ENCODE measurements around the gene PFN3. TPM values are rescaled to one million over a fixed set of nuclear protein-coding genes. Genes with fewer than 3 reads are reported as not detected.

PFN3 gene
- total and polyA plus RNA-seq, 2 experiments from 2014 or later, result 1.9 to 2.0 TPM

- TF ChIP-seq NANOG (IDR thresholded peaks at IDR 0.05; ENCODE audit: borderline replicate concordance) (no peak), REST (IDR thresholded peaks at IDR 0.05; ENCODE audit: unreplicated experiment) (no peak), CTCF (conservative IDR thresholded peaks at IDR 0.05; ENCODE audit: low read depth in 2 of 2) (no peak), ETS1 (IDR thresholded peaks at IDR 0.05) (no peak), STAT1 (IDR thresholded peaks at IDR 0.05; ENCODE audit: unreplicated experiment) (no peak), ZNF114 (CRISPR knock-in tag; IDR thresholded peaks at IDR 0.05) (no peak), POLR2AphosphoS5 (IDR thresholded peaks at IDR 0.05; ENCODE audit: low read depth) (no peak), EZH2 (IDR thresholded peaks at IDR 0.05; ENCODE audit: low read depth, unreplicated experiment) (no peak), ZNF331 (CRISPR knock-in tag; IDR thresholded peaks at IDR 0.05; ENCODE audit: low read depth) (no peak), EZH2phosphoT487 (IDR thresholded peaks at IDR 0.05; ENCODE audit: unreplicated experiment) (no peak), ZNF462 (CRISPR knock-in tag; IDR thresholded peaks at IDR 0.05) (no peak), CREB1 (CRISPR knock-in tag; IDR thresholded peaks at IDR 0.05; ENCODE audit: low read depth) (no peak), JUNB (IDR thresholded peaks at IDR 0.05; ENCODE audit: unreplicated experiment) (no peak)
- Histone ChIP-seq H3K27ac (ENCODE audit: low read depth) (no peak overlapping the region), H2AFZ (peak overlapping the region; percentile 95)
Measured at GRCh38 chr5:177361418-177362291, 38.8 kb downstream of the PFN3 start.

More at GRCh38 chr5:177361418-177362291, 38.8 kb downstream of the PFN3 start:
- no peaks in the 10 kb centered on the region for H4K20me1 ChIP-seq (replicated peaks; ENCODE audit: insufficient read depth)
- H3K4me2 ChIP-seq, result peak overlapping the region; percentile 88
- H3K9me3 Mint-ChIP-seq, result no peaks in the 10 kb centered on the region; the same call in 2 of the 3 replicates
- peaks cover 35% of the 10 kb centered on the region for H3K4me1 ChIP-seq (ENCODE audit: insufficient read depth)
- H3K79me2 ChIP-seq (replicated peaks; ENCODE audit: insufficient read depth), result no peaks in the 10 kb centered on the region
- peaks cover 5% of the 10 kb centered on the region for H3K27me3 ChIP-seq (ENCODE audit: insufficient read depth)
- no peak overlapping the region for H3K27ac Mint-ChIP-seq
- H3K4me3 Mint-ChIP-seq, result peak overlapping the region; percentile 76
- peaks cover 17% of the 10 kb centered on the region; the same call in 1 of the 2 replicates for H3F3A ChIP-seq (replicated peaks; ENCODE audit: low read depth)
- H3K9me2 ChIP-seq (ENCODE audit: insufficient read depth), result no peaks in the 10 kb centered on the region
- peak; percentile 9 for DNase-seq (ENCODE audit: low spot score)
- peaks cover 19% of the 10 kb centered on the region for H3K27me3 Mint-ChIP-seq (ENCODE audit: insufficient read depth, low read depth, poor library complexity)
- H3K36me3 Mint-ChIP-seq (ENCODE audit: low read depth), result no peaks in the 10 kb centered on the region
- no peak for ATAC-seq
- H3K4me1 Mint-ChIP-seq, result peaks cover 36% of the 10 kb centered on the region
- H3K36me3 ChIP-seq (ENCODE audit: insufficient read depth), result no peaks in the 10 kb centered on the region
- peak overlapping the region; percentile 71 for H3K4me3 ChIP-seq

Data from GM23338 (cell line).